Esophagus muscularis mucosa (tissue), 4 donors: Measurements from ENCODE around the gene SEPTIN8. TPM values are rescaled to one million over a fixed set of nuclear protein-coding genes. Genes with fewer than 3 reads are reported as not detected.
"Not testable (repeated sequence)": the region's sequence is repeated elsewhere in the genome, so short reads cannot be mapped to it uniquely, and the experiment has no call there.

Experiments used
- DNase-seq: peaks from one replicate; pipeline ENCODE4 v3.0.0-alpha.2; 2017; ENCODE audit errors: extremely low spot score
- H3K27ac ChIP-seq, 4 donors: fragments of 200-600 bp; sonication (generic); replicated peaks in 1 of 4; 1 replicate in 3 of 4; 2 replicates in 1 of 4; pipeline ENCODE4 v1.5.1; 2016 to 2019; ENCODE audit warnings: mild to moderate bottlenecking in 1 of 4
- H3K27me3 ChIP-seq, 4 donors: fragments of 200-600 bp; sonication (generic); one replicate each; pipeline versions ENCODE4 v1.5.1 to v1.6.0; 2016 to 2019
- H3K36me3 ChIP-seq, 4 donors: fragments of 200-600 bp; sonication (generic); one replicate each; pipeline ENCODE4 v1.5.1; 2016 to 2019
- H3K4me1 ChIP-seq, 4 donors: fragments of 200-600 bp; sonication (generic); one replicate each; pipeline ENCODE4 v1.5.1; 2016 to 2019
- H3K4me3 ChIP-seq, 4 donors: fragments of 200-600 bp; sonication (generic); 1 replicate in 2 of 4; 2 replicates in 2 of 4; pipeline ENCODE4 v1.5.1; 2016 to 2019; ENCODE audit warnings: mild to moderate bottlenecking in 4 of 4, moderate library complexity in 1 of 4
- H3K9me3 ChIP-seq, 4 donors: fragments of 200-600 bp; sonication (generic); 1 replicate in 3 of 4; 2 replicates in 1 of 4; pipeline ENCODE4 v1.5.1; 2016 to 2019
- EP300 ChIP-seq: sonication (generic); formaldehyde crosslinking; IDR thresholded peaks from one replicate; pipeline ENCODE4 v1.6.1; 2017; ENCODE audit warnings: antibody characterized with exemption
- POLR2A ChIP-seq: fragments of 450-650 bp; IDR thresholded peaks from one replicate; pipeline ENCODE4 v1.6.1; 2017; ENCODE audit warnings: antibody characterized with exemption, moderate library complexity, mild to moderate bottlenecking, low read depth
- POLR2AphosphoS5 ChIP-seq, 2 donors: sonication (generic); formaldehyde crosslinking; IDR thresholded peaks; one replicate each; pipeline ENCODE4 v1.6.1; 2017; ENCODE audit warnings: antibody characterized with exemption in 2 of 2
- WGBS: methylation state at CpG from one replicate; pipeline ENCODE4 v1.1.5; 2018; 5-methylcytosine and 5-hydroxymethylcytosine counted together
- intact Hi-C: fragments of 100-400 bp; cut with DNase I; formaldehyde crosslinking; loops from one replicate; pipeline ENCODE4 v1.15.1; 2023
- total RNA-seq, 4 donors: library from RNA; depleted of rRNA; stranded (reverse); fragments of >200 nt; gene quantifications; one replicate each; pipeline versions ENCODE4 v1.1.0 to v1.2.1, GENCODE V29; 2016
- TF ChIP-seq, protein P1 (sequence below), 3 experiments: fragments of 200-600 bp in 2 of 3; fragments of 450-650 bp in 1 of 3; sonication (generic) in 2 of 3; IDR thresholded peaks; one replicate each; pipeline ENCODE4 v1.5.1; 2017 to 2019; ENCODE audit warnings: antibody characterized with exemption in 3 of 3, mild to moderate bottlenecking in 2 of 3, moderate library complexity in 1 of 3

The SEPTIN8 gene
- total RNA-seq, 4 donors from 2014 or later = 26.7 to 42.8 (median 36.9) TPM

DNA sequence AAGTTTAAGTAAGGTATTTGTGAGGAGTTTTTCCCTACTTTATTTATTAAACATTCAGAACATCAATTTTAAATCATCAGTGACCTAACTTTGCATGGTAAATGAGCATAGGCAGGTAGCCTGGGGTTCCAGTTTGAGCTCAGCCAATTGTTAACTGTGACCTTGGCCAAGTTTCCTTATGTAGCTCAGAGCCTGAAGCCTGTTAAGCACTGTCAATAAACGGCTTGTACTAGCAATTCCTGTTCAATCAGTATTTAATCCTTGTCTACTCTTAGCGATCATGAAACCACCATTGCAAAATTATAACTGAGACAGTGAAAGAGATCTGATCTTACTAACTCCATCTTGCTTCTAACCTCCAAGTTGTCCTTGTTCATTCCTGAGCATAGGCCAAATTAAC, 31.4 kb upstream of the SEPTIN8 start:
- no peak for TF ChIP-seq EP300
- TF ChIP-seq POLR2A = no peak
- TF ChIP-seq, protein P1, sequence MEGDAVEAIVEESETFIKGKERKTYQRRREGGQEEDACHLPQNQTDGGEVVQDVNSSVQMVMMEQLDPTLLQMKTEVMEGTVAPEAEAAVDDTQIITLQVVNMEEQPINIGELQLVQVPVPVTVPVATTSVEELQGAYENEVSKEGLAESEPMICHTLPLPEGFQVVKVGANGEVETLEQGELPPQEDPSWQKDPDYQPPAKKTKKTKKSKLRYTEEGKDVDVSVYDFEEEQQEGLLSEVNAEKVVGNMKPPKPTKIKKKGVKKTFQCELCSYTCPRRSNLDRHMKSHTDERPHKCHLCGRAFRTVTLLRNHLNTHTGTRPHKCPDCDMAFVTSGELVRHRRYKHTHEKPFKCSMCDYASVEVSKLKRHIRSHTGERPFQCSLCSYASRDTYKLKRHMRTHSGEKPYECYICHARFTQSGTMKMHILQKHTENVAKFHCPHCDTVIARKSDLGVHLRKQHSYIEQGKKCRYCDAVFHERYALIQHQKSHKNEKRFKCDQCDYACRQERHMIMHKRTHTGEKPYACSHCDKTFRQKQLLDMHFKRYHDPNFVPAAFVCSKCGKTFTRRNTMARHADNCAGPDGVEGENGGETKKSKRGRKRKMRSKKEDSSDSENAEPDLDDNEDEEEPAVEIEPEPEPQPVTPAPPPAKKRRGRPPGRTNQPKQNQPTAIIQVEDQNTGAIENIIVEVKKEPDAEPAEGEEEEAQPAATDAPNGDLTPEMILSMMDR (IDR thresholded peaks at IDR 0.05) = no peak
- no peak for TF ChIP-seq POLR2AphosphoS5 (IDR thresholded peaks at IDR 0.05)
- no peak for DNase-seq
- no peak overlapping the region for H3K4me3 ChIP-seq
- peaks cover 7 to 15% (median 10%) of the 10 kb centered on the region in 4 donors for H3K4me1 ChIP-seq
- peaks cover 0 to 52% (median 21%) of the 10 kb centered on the region in 4 donors for H3K27me3 ChIP-seq
- no peaks in the 10 kb centered on the region for H3K9me3 ChIP-seq
- H3K36me3 ChIP-seq = no peaks in the 10 kb centered on the region
- intact Hi-C loops = no loop called here
- no peak overlapping the region for H3K27ac ChIP-seq
- WGBS = 70% methylated on average over 2 of the region's 2 CpGs

DNA sequence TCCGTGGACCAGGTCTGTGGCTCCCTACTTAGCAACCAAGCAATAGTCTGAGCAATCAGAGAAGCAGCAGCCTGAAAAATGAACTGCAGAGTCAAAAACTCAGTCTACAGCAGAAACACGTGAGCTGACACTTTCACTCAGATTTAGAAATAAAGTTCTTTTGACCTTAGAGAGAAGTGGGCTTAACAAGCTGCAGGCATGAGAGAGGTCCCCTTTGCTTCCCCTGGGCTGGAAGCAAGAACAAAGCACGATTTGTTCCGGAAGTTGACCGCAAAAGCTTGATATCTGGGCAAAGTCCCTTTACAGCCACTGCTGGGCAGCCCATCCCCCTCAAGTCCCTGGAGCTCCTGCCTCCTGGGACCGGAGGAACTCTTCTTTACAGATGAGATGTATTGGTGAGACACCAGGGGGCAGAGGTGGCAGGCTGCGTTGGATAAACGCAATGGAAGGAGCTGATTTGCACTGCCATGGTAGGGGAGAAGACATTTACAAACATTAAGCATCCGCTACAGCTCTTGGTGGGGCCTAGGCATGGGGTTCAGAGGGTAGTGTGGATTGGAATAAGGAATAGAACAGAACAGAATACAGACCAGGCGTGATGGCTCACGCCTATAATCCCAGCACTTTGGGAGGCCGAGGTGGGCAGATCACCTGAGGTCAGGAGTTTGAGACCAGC, 30.3 kb upstream of the SEPTIN8 start:
- peaks cover 0 to 48% (median 11%) of the 10 kb centered on the region in 4 donors for H3K27me3 ChIP-seq
- H3K4me1 ChIP-seq = peaks cover 0 to 3% (median 1%) of the 10 kb centered on the region in 4 donors
- 75% methylated on average over 12 of the region's 12 CpGs for WGBS
- no peak for DNase-seq
- H3K4me3 ChIP-seq = no peak overlapping the region
- H3K27ac ChIP-seq = no peak overlapping the region
- H3K9me3 ChIP-seq = no peaks in the 10 kb centered on the region
- TF ChIP-seq POLR2AphosphoS5 (IDR thresholded peaks at IDR 0.05) = no peak
- no peaks in the 10 kb centered on the region for H3K36me3 ChIP-seq
- intact Hi-C loops = no loop called here

DNA sequence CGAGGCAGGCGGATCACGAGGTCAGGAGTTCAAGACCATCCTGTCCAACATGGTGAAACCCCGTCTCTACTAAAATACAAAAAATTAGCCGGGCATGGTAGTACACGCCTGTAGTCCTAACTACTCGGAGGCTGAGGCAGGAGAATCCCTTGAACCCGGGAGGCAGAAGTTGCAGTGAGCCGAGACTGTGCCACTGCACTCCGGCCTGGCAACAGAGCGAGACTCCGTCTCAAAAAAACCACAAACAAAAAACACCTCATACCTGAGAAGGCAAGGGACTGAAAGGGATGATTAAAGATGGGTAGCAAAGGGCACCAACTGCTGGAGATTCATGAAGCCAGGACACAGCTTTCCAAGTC, 29.7 kb upstream of the SEPTIN8 start:
- 94% methylated on average over 12 of the region's 12 CpGs for WGBS
- H3K4me3 ChIP-seq, H3K27ac ChIP-seq, DNase-seq, H3K4me1 ChIP-seq, H3K36me3 ChIP-seq, H3K9me3 ChIP-seq, intact Hi-C loops: not testable (repeated sequence)
- H3K27me3 ChIP-seq = peaks cover 0 to 47% (median 6%) of the 10 kb centered on the region in 4 donors

DNA sequence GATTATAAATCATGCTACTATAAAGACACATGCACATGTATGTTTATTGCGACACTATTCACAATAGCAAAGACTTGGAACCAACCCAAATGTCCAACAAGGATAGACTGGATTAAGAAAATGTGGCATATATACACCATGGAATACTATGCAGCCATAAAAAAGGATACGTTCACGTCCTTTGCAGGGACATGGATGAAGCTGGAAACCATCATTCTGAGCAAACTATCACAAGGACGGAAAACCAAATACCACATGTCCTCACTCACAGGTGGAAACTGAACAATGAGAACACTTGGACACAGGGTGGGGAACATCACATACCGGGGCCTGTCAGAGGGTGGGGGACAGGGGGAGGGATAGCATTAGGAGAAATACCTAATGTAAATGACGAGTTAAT, 28.8 kb upstream of the SEPTIN8 start:
- 96% methylated on average over 6 of the region's 6 CpGs for WGBS
- DNase-seq, intact Hi-C loops, H3K4me3 ChIP-seq, H3K4me1 ChIP-seq, H3K36me3 ChIP-seq, H3K27ac ChIP-seq, H3K9me3 ChIP-seq: not testable (repeated sequence)
- H3K27me3 ChIP-seq = peaks cover 0 to 39% (median 2%) of the 10 kb centered on the region in 4 donors

DNA sequence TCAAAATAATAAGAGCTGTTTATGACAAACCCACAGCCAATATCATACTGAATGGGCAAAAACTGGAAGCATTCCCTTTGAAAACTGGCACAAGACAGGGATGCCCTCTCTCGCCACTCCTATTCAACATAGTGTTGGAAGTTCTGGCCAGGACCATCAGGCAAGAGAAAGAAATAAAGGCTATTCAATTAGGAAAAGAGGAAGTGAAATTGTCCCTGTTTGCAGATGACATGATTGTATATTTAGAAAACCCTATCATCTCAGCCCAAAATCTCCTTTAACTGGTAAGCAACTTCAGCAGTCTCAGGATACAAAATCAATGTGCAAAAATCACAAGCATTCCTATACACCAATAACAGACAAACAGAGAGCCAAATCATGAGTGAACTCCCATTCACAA, 27.2 kb upstream of the SEPTIN8 start:
- WGBS = 100% methylated on average over 1 of the region's 1 CpG
- H3K4me1 ChIP-seq, intact Hi-C loops, H3K4me3 ChIP-seq, DNase-seq, H3K27ac ChIP-seq, H3K36me3 ChIP-seq, H3K9me3 ChIP-seq: not testable (repeated sequence)
- H3K27me3 ChIP-seq = peaks cover 0 to 25% (median 1%) of the 10 kb centered on the region in 4 donors

DNA sequence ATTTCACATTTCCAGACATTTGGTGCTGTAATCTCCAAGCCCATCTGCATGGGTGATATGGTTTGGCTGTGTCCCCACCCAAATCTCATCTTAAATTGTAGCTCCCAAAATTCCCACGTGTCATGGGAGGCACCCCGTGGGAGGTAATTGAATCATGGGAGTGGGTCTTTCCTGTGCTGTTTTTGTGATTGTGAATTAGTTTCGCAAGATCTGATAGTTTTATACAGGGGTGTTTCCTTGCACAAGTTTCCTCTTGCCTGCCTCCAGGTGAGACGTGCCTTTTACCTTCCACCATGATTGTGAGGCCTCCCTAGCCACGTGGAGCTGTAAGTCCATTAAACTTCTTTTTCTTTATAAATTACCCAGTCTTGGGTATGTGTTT, 25.6 kb upstream of the SEPTIN8 start:
- intact Hi-C loops = not testable (repeated sequence)

DNA sequence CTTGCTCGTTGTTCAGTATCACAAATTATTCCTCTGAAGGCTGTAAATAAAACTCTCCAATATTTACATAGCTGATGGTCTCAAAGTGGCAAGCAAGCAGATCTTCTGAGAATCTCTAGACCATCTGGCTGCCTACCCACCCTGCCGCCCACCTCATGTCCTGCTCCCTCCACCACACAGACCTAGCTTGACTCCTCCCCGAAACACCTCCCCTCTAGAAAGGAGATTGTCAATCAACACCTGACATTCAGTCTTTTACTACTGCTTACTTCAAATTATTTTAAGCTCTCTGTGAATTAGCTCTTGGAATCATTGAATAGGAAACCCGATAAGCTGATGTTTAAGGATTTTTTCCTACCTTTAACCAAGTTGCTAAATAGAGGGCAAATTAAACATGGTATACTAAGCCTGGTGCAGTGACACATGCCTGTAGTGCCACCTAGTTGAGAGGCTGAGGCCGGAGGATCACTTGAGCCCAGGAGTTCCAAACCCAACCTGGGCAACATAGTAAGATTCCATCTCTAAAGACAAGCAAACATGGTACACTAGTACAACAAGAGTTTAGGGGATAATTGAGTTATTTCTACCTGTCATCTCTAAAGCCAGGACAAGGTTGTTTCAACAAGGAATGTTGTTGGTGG, 25.1 kb upstream of the SEPTIN8 start:
- 84% methylated on average over 5 of the region's 5 CpGs for WGBS
- intact Hi-C loops = no loop called here
- H3K27ac ChIP-seq = no peak overlapping the region

More for the DNA sequence above, 25.6 kb upstream of the SEPTIN8 start:
- H3K9me3 ChIP-seq, H3K4me1 ChIP-seq, DNase-seq, H3K27ac ChIP-seq, H3K4me3 ChIP-seq, H3K36me3 ChIP-seq: not testable (repeated sequence)
- H3K27me3 ChIP-seq = peaks cover 0 to 25% (median 0%) of the 10 kb centered on the region in 4 donors
- WGBS = 87% methylated on average over 5 of the region's 5 CpGs

More for the DNA sequence above, 25.1 kb upstream of the SEPTIN8 start:
- Histone ChIP-seq H3K9me3 (no peaks in the 10 kb centered on the region), H3K27me3 (peaks cover 0 to 22% (median 0%) of the 10 kb centered on the region in 4 donors), H3K36me3 (no peaks in the 10 kb centered on the region), H3K4me3 (no peak overlapping the region), H3K4me1 (no peaks in the 10 kb centered on the region)
- DNase-seq = no peak
- TF ChIP-seq POLR2A (no peak), EP300 (no peak)
- TF ChIP-seq, protein P1 (IDR thresholded peaks at IDR 0.05) = no peak
